Measurements from ENCODE around the gene ELMO3. TPM values are rescaled to one million over a fixed set of nuclear protein-coding genes. Genes with fewer than 3 reads are reported as not detected.

ELMO3 gene
- total and polyA plus RNA-seq, 4 donors, result 1.7 to 3.8 (median 3.1) TPM

GRCh38 chr16:67233596-67233995, 34.7 kb downstream of the ELMO3 start:
- Histone ChIP-seq H3K27ac (ENCODE audit: low read depth in 1 of 2, low read length in 2 of 2) (no peak overlapping the region), H3K36me3 (ENCODE audit: control insufficient read depth in 4 of 4, insufficient read depth in 3 of 4, low read depth in 1 of 4, low read length in 3 of 4) (peaks cover 7 to 28% (median 16%) of the 10 kb centered on the region in 4 donors), H3K4me1 (ENCODE audit: control insufficient read depth in 4 of 4, insufficient read depth in 4 of 4, low read length in 3 of 4) (peaks cover 0 to 9% (median 0%) of the 10 kb centered on the region in 4 donors), H3K9me3 (ENCODE audit: control insufficient read depth in 4 of 4, low read length in 3 of 4) (no peaks in the 10 kb centered on the region), H3K27me3 (ENCODE audit: control insufficient read depth in 4 of 4, insufficient read depth in 4 of 4, low read length in 3 of 4) (no peaks in the 10 kb centered on the region), H3K4me3 (ENCODE audit: low read depth in 1 of 3, low read length in 3 of 3) (no peak overlapping the region), H3K9ac (ENCODE audit: low read depth in 1 of 2, low read length in 2 of 2) (no peak overlapping the region)
- TF ChIP-seq, protein P1, sequence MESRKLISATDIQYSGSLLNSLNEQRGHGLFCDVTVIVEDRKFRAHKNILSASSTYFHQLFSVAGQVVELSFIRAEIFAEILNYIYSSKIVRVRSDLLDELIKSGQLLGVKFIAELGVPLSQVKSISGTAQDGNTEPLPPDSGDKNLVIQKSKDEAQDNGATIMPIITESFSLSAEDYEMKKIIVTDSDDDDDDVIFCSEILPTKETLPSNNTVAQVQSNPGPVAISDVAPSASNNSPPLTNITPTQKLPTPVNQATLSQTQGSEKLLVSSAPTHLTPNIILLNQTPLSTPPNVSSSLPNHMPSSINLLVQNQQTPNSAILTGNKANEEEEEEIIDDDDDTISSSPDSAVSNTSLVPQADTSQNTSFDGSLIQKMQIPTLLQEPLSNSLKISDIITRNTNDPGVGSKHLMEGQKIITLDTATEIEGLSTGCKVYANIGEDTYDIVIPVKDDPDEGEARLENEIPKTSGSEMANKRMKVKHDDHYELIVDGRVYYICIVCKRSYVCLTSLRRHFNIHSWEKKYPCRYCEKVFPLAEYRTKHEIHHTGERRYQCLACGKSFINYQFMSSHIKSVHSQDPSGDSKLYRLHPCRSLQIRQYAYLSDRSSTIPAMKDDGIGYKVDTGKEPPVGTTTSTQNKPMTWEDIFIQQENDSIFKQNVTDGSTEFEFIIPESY (IDR thresholded peaks at IDR 0.05), result no peak
- TF ChIP-seq, protein P2, sequence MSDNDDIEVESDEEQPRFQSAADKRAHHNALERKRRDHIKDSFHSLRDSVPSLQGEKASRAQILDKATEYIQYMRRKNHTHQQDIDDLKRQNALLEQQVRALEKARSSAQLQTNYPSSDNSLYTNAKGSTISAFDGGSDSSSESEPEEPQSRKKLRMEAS (IDR thresholded peaks at IDR 0.05), result no peak
- no peak for TF ChIP-seq GABPA (IDR thresholded peaks at IDR 0.05 in 1 of 2, conservative IDR thresholded peaks at IDR 0.05 in 1 of 2)
- TF ChIP-seq, protein P3, sequence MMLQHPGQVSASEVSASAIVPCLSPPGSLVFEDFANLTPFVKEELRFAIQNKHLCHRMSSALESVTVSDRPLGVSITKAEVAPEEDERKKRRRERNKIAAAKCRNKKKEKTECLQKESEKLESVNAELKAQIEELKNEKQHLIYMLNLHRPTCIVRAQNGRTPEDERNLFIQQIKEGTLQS (IDR thresholded peaks at IDR 0.05), result no peak
- TF ChIP-seq, protein P4, sequence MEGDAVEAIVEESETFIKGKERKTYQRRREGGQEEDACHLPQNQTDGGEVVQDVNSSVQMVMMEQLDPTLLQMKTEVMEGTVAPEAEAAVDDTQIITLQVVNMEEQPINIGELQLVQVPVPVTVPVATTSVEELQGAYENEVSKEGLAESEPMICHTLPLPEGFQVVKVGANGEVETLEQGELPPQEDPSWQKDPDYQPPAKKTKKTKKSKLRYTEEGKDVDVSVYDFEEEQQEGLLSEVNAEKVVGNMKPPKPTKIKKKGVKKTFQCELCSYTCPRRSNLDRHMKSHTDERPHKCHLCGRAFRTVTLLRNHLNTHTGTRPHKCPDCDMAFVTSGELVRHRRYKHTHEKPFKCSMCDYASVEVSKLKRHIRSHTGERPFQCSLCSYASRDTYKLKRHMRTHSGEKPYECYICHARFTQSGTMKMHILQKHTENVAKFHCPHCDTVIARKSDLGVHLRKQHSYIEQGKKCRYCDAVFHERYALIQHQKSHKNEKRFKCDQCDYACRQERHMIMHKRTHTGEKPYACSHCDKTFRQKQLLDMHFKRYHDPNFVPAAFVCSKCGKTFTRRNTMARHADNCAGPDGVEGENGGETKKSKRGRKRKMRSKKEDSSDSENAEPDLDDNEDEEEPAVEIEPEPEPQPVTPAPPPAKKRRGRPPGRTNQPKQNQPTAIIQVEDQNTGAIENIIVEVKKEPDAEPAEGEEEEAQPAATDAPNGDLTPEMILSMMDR (IDR thresholded peaks at IDR 0.05; ENCODE audit: low read depth, low read length, missing input control), result no peak
- TF ChIP-seq YY1 (IDR thresholded peaks at IDR 0.05), result no peak
- no peak for TF ChIP-seq EGR1 (IDR thresholded peaks at IDR 0.05; ENCODE audit: low read depth in 2 of 2)
- TF ChIP-seq RXRA (IDR thresholded peaks at IDR 0.05), result no peak
- TF ChIP-seq FOXA2 (IDR thresholded peaks at IDR 0.05), result no peak
- TF ChIP-seq, protein P5, sequence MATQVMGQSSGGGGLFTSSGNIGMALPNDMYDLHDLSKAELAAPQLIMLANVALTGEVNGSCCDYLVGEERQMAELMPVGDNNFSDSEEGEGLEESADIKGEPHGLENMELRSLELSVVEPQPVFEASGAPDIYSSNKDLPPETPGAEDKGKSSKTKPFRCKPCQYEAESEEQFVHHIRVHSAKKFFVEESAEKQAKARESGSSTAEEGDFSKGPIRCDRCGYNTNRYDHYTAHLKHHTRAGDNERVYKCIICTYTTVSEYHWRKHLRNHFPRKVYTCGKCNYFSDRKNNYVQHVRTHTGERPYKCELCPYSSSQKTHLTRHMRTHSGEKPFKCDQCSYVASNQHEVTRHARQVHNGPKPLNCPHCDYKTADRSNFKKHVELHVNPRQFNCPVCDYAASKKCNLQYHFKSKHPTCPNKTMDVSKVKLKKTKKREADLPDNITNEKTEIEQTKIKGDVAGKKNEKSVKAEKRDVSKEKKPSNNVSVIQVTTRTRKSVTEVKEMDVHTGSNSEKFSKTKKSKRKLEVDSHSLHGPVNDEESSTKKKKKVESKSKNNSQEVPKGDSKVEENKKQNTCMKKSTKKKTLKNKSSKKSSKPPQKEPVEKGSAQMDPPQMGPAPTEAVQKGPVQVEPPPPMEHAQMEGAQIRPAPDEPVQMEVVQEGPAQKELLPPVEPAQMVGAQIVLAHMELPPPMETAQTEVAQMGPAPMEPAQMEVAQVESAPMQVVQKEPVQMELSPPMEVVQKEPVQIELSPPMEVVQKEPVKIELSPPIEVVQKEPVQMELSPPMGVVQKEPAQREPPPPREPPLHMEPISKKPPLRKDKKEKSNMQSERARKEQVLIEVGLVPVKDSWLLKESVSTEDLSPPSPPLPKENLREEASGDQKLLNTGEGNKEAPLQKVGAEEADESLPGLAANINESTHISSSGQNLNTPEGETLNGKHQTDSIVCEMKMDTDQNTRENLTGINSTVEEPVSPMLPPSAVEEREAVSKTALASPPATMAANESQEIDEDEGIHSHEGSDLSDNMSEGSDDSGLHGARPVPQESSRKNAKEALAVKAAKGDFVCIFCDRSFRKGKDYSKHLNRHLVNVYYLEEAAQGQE (IDR thresholded peaks at IDR 0.05), result no peak
- TF ChIP-seq HNF4G (IDR thresholded peaks at IDR 0.05), result no peak
- TF ChIP-seq RAD21 (IDR thresholded peaks at IDR 0.05), result no peak
- TF ChIP-seq NR2F2 (IDR thresholded peaks at IDR 0.05), result no peak
- no peak for TF ChIP-seq JUND (IDR thresholded peaks at IDR 0.05)
- TF ChIP-seq HNF4A (conservative IDR thresholded peaks at IDR 0.05), result no peak
- TF ChIP-seq SP1 (IDR thresholded peaks at IDR 0.05), result no peak
- TF ChIP-seq FOXA1 (IDR thresholded peaks at IDR 0.05), result no peak
- TF ChIP-seq TAF1 (conservative IDR thresholded peaks at IDR 0.05), result no peak
- no peak for DNase-seq (ENCODE audit: low spot score)
- 65% methylated on average over 7 of the region's 7 CpGs for WGBS
